HG03139 (cell line): ENCODE results near the gene TNS1.

Experiments used
- ATAC-seq: cut with Tn5 transposase; IDR thresholded peaks from one replicate; pipeline ENCODE4 v1.9.1; 2021; ENCODE audit not compliant: unreplicated experiment

The TNS1 gene

DNA sequence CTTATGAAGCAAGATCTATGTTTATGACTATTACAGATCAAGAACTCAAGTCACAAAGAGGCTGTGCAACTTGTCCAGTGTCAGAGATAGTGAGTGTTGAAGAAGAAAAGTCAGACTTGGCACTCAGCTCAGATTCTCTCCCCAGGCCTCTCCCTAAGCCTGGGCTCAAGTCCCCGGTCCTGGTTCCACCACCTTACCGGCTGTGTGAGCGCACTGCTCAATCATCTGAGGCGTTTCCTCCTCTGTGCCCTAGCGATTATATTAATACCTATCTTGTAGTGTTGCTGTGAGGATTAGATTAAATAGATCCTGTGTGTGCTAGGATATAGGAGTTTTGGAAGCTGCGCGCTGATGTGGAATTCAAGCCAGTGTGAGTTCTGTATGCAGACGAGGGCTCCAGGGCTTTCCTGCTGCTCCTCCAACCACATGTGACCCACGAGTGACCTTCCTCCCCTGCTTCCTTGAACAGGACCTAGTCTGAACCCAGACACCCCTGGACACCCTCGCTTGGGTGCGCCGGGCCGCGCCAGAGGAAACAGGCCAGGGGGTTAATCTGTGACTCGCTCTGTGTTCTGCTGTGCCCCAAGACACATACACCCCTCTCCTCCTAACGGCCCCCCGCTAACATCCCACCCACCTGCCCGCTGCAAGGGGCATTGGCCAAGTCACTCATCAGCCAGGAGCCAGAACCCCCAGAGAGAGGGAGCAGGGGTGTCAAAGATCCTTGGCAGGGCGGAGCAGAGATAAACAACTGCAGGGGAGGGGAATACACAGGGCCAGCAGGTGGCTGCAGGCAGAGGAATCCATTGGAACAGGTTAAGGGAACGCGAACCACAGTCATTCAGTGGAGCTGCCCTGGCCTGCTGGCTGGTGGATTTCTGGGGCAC is 38.3 kb downstream of the TNS1 start:
- no peak for ATAC-seq

DNA sequence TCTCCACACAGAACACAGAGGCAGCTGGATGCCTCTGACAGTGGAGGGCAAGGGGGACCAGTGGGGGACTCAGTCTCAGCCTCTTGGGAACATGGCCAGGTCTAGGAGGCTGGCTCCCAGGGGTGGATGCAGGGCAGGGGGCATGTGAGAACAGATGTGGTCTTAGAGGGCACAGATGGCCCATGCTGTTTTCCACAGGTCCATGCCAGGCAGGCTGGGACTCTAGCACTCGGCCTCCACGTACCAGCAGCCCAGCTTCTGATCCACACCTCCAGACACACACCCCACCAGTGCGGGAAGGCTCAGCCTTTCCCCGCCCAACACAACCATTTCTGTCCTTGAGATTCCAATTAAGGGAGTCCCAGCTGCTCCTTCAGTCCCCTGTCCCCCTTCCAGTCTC is 42.4 kb downstream of the TNS1 start:
- ATAC-seq, result no peak

DNA sequence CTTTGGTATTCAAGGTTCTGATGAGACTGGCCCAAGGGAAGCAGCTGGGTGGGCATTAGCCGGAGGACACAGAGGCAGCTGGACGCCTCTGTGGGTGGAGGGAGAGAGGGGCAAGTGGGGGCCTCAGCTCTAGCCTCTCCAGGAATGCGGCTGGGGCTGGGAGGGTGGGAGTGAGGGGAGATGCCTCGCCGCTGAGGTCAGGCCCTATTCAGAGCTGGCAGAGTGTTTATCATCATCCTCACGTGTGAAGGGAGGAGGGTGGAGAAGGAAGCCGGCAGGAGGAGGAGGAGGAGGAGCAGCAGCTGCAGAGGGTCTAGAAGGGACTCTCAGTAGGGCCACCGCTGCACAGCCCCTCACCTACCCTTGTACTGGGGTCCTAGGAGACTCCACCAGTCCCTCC is 43.1 kb downstream of the TNS1 start:
- no peak for ATAC-seq

DNA sequence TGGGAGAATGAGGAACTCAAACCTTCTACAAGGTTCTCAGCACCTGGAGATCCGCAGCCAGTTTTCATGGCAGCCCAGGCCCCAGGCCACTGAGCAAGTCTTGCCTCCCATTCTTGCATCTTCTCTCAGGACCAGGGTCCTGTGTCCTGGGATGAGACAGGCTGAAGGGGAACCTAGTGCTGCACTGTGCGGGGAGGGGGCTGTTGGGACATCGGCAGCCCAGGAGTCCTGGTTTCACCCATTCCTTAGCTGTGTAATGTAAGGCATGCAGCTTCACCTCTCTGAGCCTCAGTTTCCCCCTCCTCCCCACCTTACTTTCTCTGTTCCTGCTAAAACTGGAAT is 43.9 kb downstream of the TNS1 start:
- ATAC-seq, result no peak

DNA sequence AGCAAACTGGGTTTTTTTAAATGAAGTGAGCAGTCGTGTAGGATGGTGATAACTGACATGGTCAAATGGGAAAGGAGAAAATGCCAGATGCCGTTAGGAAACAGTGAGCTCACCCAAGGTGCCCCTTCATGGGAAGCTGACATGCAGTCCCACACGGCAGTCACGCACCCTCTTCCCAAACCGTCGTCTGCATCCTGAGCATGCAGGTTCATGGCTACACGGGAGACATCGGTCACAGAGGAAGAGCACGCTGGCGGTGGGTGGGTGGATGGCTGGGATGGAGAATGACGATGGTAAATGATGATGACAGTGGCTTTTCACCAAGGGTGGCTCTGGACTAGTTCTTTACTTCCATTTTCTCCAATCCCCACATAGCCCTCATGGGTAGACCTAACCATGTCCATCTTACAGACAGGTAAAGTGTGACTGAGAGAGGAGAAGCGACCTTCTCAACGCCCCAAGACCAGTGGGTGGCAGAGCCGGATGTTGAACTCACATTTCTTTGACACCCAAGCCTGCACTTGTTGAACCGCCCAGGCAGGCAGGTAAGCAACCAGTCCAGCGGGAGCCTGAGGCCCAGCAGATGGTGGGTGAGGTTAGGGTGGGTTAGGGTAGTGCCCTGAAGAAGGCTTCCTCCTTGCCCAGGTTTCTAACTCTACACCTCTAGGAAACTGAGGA is 44.5 kb downstream of the TNS1 start:
- ATAC-seq, result no peak

DNA sequence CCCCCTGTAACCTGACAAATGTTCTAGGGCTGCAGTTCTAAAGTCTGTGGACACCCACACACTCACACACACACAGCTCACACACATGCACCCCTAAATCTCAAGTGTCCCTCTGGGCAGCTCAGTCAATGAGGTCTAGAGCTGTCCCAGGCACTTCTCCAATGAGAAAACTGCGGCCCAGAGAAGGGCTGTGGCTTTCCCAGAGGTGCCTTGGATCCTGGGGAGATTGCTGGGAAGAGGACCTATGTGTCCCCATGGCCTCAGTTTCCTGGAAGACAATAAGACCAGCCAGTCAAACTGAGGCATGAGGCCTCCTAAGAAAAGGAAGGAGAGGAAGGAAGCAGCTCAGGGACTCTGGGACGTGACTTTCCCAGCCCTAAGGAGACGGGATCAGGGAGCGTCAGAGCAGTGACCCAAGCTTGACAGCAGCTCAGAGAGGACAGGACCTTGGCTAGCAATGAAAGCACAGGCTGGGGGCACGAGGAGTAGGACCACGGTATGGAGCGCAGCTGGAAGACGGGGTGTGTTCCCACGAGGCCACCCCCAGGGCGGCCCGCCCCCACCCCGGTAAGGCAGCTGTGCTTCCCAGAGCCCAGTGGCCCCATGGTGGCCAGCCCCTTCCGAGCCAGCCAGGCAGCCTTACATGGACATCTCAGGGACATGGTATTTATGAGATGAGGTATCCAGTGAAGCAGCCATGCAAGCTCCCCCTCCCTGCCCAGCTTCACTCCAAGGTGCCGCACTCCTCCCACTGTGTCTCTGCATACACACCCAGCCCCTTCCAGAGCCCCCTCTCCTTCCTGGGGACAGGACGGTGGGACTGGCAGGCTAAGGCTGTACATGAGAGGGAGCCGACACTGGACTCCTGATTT is 46.0 kb downstream of the TNS1 start:
- ATAC-seq, result no peak

DNA sequence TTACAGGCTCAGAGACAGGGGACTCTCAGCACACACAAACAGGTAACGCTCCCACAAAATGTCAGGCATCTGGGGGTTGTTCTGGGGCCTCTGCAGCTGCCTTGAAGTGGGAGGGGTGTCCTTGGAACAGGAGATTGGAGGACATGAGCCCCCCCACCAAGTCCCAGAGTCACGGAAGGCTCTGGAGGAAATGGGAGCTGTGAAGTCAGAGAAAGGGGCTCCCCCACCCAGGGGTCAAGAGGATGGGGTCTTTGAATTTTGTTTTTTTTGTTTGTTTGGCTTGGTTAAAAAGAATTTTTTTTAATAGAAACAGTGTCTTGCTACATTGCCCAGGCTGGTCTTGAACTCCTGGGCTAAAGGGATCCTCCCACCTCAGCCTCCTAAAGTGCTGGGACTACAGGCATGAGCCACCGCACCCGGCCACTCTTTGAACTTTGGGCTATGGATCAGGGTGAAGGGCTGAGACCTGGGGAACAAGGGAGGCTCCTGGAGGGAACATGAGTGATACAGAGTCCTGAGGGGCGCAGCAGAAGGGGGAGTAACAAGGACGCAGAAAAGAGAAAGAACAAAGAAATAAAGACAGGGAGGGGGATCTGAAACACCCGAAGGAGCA is 46.8 kb downstream of the TNS1 start:
- ATAC-seq, result no peak

DNA sequence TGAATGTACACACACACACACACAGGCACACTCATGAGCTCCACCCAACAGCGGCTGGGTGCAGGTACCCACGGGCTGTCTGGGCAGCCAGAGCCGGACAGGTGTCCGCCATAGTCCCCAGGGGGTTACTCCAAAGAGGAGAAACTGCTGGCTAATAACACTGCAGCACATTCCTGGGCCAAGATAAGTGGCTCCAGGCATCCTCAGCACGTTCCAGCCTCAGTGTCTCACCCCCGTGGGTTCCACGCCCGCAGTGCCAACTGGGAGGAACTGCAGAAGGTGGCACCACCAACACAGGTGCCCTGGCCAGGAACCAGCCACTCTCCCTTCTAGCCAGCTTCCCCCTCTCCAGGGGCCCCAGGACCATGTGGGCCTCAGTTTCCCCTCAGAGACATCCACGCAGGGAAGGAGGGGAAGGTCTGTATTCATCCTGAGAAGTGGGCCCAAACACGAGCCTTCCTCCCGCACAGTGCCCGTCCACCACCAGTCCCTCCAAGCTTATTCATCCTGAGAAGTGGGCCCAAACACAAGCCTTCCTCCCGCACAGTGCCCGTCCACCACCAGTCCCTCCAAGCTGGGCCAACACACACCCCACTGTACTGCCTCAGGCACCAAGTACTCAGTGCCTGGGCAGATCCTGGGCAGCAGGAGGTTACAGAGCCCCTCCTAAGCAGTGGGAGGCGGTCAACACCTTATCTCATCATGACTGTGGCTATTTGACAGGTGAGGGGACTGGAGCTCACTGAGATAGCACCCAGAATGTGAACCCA is 47.6 kb downstream of the TNS1 start:
- no peak for ATAC-seq

DNA sequence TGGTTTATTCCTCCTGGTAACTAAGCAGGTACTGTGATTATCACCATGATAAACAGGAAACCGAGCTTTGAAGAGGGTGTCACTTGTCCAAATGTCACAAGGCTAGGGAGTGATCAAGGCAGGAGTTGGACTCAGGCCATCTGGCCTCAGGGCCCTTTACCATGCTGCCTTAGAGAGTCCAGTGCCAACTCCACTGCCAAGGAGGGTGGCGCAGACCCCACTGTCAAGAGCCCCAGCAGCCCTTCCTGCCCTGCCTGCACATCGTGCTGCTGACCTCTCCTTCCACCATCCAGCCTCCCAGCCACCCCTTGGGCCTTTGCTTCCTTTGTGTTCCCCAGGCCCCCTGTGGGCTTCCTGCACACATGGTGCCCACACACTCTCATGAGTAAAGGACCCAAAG is 48.3 kb downstream of the TNS1 start:
- ATAC-seq, result no peak

DNA sequence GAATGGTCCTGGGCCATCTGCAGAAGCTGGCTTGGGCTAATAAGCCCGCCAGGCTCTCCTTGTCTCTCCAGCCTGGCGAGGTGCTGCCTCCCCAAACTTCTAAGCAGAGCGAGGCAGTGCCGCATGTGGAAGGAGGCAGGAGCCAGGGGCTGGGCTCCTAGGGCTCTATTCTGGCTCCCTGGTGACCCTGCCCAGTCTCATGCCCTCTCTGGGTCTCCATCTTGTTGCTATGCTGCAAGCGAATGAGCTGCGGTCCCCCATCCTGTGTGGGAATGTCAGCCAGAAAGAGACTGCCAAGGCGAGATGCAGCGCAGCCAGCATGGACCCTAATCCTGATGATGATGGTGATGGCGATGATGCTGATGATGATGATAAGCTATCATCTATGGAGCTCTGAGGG is 48.7 kb downstream of the TNS1 start:
- ATAC-seq, result no peak

DNA sequence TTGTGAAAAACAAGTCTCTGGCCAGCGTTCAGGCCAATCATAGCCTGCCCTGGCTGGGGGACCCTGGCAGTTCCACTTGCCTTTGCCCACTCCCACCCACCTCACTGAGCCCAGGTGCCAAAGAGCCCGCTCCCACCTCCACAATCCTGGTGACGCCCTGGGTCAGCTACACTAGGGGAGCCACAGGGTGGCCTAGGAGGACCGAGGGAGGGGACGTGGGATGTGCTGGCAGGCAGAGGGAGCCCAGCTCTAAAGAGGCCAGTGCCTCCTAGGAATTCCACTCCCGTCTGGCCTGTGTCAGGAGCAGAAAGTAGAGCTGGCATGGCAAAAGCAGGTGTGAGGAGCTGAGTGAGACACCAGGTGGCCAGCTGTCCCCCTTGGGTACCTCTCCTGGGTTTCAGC is 49.3 kb downstream of the TNS1 start:
- no peak for ATAC-seq

DNA sequence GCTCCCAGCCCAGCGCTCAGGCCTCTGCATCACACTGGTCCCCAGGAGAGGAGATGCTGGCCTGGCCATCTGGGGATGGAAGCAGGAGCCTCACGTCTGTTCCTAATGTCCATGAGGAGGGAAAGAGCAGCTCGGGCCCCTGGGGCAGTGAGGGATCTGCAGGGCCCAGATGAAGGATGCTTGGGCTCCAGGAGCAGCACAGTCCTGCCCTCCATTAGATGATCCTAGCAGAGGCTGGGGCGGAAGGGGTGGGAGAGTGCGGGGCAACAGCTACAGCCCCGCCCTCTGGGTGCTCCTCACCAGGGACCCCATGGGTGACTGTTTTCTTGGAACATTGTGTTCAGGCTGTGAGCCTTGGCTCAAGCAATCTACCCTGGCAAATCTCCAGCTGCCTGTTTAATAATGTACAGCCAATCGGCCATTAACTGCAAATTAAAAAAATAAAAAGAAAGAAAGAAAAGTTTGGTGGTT is 49.7 kb downstream of the TNS1 start:
- ATAC-seq, result no peak

DNA sequence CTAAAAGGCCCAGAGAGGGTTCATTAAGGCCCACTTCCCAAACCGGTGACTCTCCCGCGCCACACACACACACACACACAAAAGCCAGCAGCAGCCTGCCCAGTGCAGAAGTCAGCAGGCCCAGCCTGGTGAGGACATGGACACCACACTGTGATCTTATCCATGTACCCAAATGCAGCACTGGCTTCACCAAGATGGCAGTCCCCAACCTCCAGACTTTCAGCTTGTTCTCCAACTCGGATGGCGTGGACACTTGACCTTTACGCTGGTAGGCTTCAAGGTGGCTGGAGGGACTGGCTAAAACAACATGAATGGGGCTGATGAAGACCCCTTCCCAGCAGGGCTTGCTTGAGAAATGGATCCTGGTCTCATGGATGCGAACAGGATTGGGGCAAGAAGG is 50.4 kb downstream of the TNS1 start:
- no peak for ATAC-seq

DNA sequence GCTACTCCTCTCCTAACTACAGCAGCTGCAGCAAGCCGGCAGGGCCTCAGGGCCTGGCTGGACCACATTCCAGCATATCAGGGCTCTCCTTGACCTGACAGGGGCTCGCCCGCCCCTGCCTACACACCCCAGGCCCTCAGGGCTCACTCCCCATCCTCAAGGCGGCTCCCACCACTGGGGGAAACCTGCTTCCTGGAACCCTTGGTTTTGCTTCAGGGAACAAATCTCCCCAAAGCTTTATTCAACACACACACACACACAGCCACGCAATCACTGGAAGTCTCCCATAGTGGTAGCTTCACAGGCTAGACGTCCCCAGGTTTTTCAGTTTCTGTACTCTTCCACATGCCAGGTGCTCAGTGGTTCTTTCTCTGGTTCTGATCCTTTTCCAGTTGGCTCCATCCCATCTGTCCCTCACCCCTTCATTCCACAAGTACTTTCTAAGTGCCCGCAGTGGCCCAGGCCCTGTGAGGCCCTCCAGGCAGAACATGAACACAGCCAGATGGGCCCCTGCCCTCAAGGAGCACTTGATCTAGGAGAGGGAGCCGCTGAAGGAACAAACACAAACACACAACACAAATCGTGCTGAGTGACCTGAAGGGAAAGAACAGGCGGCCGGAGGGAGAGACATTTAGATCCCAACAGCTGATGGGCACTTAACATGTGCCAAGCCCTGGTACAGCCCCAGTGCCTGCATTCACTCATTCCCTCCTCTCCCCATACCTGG is 51.1 kb downstream of the TNS1 start:
- no peak for ATAC-seq

DNA sequence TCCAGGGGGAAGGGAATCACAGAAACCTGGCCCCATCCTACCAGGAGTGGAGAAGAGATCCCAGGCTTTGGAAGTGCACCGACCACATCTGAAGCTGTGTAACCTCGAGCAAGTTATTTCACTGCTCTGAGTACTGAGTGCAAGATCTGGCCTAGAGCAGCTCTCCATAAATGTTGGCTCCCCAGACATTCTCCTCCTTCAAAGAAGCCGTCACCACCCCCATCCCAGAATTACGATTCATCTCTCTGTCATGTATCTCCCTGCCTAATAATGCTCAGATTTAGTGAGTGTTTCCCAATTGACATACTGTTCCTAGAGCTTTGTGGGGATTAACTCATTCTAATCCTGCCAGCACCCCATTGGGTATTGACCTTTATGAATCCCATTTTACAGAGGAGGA is 51.7 kb downstream of the TNS1 start:
- ATAC-seq, result no peak

DNA sequence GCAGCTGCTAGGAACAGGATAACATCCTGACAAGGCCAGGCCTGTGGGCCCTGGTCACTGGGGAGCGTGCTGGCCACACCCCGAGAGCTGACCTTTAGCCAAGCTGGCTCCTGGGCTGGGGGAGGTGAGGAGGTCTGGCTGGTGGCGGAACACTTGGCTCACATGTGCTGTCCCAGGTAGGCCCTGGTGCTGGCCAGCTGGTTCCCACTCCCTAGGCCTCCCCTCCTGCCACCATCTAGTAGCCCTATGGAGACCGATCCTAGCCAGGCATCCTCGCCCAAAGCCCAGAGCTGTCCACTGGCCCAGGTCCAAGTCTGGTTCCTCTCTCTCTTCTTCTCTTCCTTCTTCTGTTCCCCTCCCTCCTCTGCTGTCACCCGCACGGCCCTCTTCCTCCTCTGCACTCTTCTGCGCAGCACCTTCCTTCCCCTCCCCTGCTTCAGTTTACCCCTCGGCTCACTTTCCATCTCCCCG is 52.4 kb downstream of the TNS1 start:
- ATAC-seq, result no peak

DNA sequence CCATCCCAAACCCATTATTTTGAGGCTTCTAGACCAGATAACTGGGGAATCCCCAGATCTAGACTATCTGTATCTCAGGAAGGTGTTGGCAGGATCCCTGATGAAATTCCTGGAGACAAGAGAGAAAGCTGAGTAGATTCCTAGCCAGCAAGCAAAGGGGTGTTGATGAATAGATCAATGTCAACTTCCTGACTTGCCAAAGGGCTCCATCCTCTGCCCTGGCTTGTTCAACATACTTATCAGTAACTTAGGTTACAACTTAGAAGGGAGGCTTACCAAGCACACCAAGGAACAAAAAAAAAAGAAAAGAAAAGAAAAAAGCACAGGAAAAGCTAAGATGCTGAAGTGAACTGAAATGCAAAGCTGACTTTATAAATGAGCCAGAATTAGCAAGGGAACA is 53.3 kb downstream of the TNS1 start:
- no peak for ATAC-seq

DNA sequence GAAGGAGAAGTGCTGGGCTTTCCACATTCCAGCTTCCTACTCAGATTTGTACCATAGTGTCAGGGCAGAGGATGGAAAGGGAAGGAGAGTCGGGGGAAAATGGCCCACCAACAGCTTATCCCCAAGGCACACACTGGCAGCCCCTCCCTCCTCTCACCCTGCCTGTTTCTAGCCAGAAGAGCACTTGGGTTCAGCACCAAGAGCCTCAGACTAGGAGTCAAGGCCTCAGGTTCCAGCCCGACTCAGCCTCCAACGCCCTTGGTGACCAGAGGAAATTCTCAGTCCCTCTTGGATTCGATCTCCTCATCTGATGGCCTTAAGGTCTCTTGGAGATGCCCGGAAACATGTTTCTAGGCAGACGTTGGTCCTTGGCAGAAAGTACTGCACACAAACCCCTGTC is 53.9 kb downstream of the TNS1 start:
- no peak for ATAC-seq

DNA sequence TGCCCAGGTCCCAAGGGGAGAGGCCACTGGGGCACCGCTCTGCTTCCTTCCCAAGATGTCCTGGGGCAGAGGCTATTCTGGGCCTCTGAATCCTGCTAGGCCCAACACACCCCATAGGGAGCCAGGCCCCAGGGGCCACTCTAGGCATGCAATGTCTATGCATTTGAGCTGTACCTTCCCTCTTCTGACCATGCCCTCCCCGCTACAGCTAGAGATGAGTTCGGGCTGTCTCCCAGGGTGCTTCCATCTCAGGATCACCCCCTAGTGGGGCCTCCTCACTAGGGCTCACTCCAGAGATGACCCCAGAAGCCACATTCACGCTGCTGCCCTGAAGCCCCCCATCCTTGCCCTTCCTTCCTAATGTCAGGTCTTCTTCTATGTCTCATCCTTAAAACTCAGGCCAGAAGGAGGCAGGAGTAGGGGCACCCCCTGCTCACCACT is 54.4 kb downstream of the TNS1 start:
- ATAC-seq, result no peak
